Activated CD8-positive, alpha-beta memory T cell treated with anti-CD3 and anti-CD28 coated beads, Interleukin-2, amount 50 U/mL, for 48 hours (primary cell): ENCODE results near the gene GNG7.
"Not testable (repeated sequence)": the region's sequence is repeated elsewhere in the genome, so short reads cannot be mapped to it uniquely, and the experiment has no call there.

Experiments used
- DNase-seq: peaks from one replicate; pipeline ENCODE4 v3.0.0-alpha.2; 2020

GNG7 gene

DNA sequence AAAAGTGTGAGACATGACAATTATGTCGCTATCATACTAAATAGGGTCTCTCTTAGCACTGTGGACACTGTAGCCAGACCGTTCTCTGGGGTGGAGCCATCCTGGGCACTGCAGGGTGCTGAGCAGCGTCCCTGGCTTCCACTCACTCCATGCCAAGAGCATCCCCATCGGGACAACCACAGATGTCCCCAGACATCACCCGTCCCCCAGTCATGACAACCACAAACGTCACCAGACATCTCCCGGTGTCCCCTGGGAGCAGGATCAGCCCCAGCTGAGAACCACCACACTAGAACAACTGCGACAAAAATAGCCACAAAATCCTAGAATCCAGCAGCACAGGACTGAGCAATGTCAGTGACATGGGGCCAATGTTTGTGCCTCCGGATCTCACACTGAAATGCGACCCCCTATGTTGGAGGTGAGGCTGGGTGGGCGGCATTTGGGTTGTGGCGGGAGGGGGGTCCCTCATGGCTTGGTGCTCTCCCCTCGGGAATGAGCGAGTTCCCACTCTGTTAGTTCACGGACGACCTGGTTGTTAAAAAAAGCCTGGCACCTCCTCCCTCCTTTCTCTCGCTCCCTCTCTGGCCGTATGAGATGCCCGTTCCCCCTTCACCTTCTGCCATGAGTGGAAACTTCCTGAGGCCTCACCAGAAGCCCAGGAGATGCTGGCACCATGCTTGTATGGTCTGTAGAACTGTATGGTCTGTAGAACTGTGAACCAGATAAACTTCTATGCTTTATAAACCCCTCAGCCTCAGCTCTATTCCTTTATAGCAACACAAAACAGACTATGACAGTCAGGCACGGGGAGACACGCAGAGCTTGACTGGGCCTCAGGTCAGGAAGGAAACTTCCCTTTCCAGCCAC is 132.7 kb downstream of the GNG7 start:
- DNase-seq = no peak

DNA sequence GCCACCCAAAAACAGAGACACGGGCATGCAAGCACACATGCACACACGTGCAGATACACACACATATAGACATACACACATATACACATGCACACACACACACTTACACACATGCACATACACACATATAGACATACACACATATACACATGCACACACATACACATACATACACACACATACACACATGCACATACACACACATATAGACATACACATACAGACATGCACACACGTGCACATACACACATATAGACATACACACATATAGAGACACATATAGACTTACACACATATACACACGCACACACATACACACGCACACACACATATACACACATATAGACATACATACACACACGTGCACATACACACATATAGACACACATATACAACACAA is 134.5 kb downstream of the GNG7 start:
- no peak for DNase-seq

DNA sequence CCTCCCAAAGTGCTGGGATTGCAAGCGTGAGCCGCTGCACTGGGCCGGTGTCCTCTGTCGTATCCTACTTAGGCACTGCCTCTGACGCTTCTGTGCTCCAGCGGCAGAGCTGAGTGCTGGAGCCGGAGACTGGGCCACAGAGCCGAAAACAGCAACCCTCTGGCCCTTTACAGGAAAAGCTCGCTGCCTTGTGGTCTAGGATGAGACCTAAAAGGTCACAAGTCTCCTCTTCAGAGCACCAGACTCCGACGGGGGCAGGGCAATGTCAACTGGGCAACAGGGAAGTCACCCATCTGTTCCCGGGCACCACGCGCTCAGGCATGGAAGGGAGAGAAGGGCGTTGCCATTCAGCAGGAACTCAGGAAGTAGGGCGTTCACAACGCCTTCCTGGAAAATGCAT is 134.9 kb downstream of the GNG7 start:
- no peak for DNase-seq

DNA sequence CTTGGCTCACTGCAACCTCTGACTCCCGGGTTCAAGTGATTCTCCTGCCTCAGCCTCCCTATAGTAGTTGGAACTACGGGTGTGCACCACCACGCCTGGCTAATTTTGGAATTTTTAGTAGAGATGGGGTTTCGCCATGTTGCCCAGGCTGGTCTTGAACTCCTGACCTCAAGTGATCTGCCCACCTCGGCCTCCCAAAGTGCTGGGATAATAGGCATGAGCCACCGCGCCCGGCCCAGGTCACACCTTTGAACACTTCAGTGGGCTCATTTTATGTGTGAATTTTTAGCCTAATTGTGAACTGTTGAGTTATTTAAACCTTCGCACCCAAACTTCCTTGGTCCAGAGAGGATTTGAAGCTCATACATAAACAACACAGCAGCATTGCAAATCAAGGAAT is 138.9 kb downstream of the GNG7 start:
- not testable (repeated sequence) for DNase-seq

DNA sequence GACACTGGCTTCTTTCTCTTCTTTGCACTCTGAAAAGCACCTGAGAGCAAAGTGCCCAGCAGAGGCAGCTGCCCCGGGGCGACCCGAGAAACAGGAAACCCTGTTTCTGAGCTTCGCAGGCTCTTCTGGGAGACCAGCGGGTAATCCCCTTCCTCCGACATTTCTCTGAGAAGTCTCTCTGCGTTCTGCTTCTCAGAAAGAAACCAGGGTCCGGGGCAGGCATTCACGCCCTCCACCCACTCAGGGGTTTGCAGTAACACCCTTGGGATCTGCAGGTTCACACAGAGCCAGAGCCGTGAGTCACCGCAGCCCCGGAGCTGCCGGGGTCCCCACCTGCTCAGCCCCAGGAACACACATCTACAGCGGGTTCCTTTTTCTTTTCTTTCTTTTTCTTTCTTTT is 140.6 kb downstream of the GNG7 start:
- DNase-seq = peak; percentile 83

DNA sequence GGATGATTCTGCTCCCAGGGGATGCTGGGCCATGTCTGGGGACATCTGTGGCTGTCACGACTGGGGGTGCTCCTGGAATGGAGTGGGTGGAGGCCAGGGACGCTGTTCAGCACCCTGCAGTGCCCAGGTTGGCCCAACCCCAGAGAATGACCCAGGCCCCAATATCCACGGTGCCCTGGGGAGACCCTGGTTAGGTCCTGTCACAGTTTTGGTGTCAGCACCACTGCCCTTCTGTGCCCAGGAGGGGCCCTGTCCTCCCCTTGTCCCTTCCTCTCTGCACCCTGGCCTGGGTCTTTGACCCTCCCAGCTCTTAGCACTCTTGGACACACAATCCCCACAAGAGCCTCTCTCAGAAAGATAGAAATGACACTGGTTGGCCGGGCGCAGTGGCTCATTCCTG is 141.3 kb downstream of the GNG7 start:
- no peak for DNase-seq

DNA sequence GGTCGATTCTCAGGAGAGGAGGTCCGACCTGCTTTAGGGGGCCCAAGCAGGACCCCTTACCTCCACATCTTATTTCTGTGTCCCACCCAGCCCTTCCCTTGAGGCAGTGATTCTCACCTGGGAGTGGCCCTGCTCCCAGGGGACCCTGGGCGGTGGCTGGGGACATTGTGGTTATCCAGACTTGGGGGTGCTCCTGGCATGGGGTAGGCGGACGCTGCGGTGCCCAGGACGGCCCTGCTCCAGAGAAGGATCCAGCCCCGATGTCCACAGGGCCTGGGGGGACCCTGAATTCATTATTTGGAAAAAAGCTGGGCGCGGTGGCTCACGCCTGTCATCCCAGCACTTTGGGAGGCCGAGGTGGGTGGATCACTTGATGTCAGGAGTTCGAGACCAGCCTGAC is 142.1 kb downstream of the GNG7 start:
- no peak for DNase-seq

DNA sequence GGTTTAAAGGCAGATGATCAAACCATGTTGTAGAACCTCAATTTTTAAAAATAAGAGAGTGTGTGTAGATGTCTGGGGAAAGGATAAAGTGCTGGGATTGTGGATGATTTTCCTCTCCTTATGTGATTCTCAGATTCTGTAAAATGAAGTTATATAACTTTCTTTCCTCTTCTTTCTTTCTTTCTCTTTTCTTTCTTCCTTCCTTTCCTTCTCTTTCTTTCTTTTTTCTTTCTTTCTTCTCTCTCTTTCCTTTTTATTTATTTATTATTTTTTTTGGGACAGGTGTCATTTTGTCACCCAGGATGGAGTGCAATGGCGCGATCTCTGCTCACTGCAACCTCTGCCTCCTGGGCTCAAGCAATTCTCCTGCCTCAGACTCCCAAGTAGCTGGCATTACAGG is 144.0 kb downstream of the GNG7 start:
- no peak for DNase-seq

DNA sequence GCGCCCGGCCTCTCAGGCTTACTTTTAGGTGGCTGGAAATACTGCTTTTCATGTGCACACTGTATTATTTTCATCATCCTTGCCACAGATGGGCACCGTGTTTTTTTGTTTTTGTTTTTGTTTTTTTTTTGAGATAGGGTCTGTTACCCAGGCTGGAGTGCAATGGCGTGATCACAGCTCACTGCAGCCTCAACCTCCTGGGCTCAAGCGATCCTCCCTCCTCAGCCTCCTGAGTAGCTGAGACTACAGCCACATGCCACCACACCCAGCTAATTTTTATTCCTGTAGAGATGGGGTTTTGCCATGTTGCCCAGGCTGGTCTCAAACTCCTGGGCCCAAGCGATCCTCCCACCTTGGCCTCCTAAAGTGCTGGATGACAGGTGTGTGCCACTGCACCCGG is 144.4 kb downstream of the GNG7 start:
- DNase-seq = not testable (repeated sequence)

DNA sequence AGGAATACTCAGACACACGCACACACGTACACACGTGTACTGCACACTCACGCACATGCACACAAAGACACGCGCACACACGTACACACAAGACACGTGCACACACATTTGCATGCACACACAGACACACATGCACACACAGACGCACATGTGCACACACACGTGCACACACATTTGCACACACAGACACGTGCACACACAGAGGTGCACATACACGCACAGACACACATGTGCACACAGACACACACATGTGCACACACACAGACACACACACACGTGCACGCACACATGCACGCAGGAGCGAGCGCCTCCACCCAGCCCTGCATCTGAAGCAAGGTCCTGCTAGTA is 145.4 kb downstream of the GNG7 start:
- DNase-seq = no peak

DNA sequence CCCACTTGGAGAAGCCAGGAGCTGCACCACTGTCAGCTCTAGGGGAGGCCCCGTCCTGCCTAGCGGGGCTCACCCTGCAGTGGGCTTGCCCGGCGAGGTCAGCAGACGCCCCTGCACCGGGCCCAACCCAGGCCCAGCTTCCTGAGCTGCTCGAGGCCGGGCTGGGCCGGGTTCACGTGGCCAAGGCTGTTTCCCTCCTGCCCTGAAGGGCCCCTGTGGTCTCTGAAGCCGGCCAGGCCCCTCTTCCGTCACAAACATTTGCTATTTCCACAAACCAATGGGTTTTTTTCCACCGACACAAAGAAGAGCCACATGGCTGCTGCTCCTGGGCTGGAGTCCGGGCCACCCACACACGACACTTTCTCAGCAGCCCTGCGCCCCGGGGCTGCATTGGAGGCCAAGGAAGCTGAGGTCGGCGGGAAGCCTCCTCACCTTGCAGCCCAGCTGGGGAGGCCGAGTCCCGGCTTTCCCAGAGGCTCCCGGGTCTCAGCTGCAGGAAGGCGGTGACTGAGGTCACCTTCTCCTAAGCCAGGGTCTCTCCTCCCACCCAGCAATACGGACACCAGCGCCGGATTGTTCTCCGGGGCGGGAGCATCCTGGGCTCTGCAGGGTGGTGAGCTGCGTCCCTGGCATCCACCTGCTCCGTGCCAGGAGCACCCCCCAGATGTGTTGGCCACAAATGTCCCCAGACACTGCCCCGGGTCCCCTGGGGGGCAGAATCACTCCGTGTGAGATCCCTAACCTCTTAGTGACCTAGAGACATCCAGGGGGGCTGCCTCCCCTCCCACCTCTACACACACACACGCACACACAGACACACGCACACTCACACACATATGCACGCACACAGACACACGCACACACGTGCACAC is 146.0 kb downstream of the GNG7 start:
- DNase-seq = no peak

DNA sequence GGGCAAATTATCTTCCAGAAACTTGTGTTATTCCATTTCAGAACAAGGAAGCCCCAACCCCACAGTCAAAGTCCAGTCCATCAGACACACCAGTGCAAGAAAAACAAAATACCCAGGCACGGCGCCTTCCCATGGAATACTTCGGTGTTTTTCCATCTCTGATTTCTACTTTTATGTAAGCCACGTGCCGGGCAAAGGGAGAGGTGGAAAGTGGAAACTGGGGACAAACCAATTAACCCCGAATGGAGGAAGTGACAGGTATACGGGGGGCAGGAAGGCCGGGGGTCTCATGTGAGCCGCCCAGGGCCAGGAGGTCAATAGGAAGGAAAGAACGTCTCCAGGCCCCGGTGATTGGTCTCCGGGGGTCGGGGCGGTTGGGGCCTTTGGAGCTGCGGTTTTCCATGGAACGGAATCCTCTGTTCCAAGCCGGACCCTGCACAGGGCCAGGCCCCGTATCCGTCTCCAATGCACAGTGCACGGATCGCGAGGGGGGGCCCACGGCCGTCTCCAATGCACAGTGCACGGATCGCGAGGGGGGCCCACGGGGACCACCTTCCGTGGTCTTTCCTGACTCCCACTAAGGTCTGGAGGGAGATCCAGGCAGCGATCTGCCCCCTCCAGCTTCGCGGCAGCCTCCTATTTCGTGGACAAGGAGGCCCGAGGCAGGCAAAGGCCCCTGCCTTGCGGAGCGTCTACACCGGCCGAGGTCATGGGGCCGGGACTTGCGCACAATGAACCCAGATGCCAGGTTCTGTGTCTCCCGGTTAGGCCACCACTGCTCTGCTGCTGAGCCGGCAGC is 146.9 kb downstream of the GNG7 start:
- DNase-seq = no peak

DNA sequence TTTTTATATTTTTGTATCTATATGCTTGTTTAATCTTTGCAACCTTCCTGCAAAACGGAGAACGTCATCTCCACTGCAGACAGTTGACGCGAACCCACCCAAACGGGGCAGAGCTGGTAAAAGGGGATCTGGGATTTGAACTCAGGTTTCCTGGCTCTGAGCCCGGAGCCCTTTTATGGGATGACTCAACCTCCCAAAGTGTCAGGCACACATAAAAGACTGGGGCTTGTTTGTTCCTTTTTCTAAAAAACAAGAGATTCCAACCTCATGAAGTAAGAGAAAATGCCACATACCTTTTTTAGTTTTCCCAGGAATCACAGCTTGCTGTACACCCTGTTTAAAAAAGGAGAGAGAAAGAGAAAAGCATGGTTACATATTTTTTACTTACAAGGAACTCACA is 147.6 kb downstream of the GNG7 start:
- no peak for DNase-seq

DNA sequence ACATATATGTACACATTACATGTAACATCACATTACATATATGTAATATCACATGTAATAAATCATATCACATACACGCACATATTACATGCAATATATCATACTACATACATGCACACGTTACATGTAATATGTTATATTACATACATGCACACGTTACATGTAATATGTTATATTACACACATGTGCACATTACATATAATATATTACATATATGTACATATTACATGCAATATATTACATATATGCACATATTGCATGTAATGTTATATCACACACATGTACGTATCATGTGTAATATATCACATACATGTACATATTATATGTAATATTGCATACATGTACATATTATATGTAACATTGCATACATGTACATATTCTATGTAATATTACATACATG is 149.0 kb downstream of the GNG7 start:
- DNase-seq = no peak

DNA sequence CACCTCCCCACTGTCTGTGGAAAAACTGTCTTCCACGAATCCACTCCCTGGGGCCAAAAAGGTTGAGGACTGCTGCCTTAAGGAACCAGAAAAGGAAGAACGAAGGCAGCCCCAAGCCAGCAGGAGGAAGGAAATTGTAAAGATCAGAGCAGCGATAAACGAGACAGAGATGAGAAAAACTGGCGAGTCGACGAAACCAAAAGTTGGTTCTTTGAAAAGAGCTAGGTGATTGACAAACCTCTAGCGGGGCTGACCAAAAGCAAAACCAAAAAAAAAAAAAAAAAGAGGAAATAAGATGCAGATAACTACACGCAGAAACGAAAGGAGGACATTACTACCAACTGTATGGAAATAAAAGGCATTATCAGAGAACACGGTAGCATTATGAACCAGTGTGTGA is 149.6 kb downstream of the GNG7 start:
- no peak for DNase-seq

DNA sequence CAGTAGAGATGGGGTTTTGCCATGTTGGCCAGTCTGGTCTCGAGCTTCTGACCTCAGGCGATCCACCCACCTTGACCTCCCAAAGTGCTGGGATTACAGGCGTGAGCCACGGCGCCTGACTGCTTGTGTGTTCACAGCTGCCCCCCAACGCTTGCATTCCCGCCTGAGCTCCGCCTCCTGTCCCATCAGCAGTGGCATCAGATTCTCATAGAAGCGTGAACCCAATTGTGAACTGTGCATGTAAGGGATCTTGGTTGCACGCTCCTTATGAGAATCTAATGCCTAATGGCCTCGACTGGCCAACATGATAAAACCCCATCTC is 150.7 kb downstream of the GNG7 start:
- DNase-seq = no peak

DNA sequence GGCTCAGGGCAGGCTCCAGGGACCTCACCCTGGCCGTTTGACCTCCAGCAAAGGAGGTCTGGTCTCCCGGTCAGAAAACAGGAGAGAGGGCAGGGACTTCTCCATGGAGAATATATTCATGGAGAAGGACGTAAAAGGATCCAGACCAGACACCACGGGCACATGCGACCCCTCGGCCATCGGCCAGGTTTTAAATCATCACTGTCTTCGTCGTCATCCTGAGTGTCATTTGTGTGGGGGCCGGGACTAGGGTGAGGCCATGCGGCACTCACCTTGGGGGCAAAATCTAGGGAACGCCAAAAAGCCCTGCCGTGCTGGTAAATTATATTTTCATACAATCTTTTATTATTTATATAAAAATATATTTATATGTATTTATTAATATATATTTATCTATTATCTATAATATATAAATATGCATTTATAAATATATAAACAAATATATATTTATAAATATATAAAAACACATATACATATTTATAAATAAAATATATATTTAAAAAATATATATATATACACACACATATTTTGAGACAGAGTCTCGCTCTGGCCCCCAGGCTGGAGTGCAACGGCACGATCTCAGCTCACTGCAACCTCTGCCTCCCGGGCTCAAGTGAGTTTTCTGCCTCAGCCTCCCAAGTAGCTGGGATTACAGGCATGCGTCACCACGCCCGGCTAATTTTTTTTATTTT is 151.2 kb downstream of the GNG7 start:
- no peak for DNase-seq

DNA sequence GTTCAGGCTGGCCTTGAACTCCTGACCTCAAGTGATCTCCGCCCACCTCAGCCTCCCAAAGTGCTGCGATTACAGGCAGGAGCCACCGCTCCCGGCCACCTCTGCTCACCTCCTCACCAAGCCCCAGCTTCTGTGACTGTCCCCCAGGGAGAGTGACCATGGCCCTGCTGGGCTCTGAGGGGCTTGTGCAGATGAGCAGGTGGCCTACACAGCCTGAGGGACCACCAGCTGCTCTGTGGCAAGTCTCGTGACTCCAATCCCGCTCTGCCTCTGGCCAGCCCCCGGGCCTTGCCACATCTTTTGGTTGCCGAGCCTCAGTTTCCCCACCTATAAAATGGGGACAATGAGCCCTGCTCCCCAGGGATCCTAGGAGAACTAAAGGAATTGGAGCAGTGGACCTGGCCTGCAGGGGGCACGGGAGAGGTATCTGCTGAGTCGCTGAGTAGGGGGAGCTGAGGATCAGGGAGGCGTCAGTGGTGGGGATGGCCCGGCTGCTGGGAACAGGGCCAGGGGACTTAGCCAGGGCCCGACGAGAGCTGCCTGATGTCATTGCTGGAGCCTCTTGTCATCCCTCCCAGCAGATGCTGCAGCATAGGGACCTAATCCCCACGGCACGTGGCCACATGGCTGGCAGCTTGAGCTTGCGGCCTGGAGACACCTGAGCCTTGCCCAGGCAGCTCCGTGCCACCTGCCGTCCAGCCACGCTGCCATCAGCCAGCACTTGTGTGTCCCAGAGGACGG is 151.9 kb downstream of the GNG7 start:
- no peak for DNase-seq

DNA sequence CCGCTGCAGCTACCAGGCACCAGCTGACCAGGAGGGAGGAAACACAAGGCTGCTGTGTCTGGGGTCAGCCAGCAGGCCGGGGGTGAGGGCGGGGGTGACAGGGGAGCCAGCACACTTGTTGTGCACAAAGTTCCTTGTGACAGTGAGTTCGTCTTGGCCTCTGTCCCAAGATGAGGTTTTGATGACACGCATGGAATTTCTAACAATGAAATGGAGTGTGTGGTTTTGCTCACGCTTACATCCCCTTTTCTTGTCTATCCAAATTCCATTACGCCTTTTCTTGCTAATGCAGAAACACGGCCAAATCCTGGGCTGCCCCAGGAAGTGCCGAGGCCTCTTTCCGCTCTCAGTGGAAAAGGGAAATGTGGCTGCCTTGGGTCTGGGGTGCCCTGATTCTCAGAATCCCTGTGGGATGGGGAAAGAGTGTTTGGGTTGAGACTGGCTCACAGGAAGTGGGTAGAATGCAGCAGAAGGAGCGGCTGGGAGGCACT is 152.7 kb downstream of the GNG7 start:
- DNase-seq = no peak

DNA sequence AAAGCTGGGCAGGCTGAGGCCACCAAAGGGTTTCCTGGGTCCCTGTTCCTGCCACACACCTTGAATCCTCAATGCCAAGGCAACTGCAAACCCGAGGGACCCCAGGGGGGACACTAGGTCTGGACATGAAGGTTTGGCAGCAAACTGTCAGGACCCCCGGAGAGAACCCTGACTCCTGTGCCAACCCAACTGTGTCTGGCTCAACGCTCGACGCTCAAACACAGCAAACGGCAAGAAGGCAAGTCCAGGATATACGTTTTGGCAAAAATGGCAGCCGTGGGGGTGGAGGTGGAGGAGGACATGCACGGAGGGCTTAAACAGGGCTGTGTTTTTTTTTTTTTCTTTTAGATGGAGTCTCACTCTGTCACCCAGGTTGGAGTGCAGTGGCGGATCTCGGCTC is 153.5 kb downstream of the GNG7 start:
- DNase-seq = no peak

DNA sequence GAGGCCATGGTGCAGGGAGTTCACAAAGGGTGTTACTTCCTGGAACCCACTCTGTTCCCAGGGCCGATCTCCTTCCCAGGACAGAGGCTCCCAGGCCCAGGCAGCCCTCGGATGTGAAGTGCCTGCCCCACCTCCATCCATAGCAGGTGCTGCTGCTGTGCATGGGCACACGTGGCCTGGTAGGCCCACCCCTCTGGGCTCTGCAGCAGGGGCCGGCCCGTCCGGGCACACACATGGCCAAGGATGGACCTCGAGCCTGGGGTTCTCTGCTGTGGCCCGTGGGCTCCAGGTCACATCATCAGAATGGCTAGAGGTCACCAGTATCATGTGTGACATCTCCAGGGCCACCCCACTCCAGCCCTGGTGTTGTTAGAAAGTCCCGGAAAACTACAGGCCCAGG is 154.8 kb downstream of the GNG7 start:
- DNase-seq = no peak

DNA sequence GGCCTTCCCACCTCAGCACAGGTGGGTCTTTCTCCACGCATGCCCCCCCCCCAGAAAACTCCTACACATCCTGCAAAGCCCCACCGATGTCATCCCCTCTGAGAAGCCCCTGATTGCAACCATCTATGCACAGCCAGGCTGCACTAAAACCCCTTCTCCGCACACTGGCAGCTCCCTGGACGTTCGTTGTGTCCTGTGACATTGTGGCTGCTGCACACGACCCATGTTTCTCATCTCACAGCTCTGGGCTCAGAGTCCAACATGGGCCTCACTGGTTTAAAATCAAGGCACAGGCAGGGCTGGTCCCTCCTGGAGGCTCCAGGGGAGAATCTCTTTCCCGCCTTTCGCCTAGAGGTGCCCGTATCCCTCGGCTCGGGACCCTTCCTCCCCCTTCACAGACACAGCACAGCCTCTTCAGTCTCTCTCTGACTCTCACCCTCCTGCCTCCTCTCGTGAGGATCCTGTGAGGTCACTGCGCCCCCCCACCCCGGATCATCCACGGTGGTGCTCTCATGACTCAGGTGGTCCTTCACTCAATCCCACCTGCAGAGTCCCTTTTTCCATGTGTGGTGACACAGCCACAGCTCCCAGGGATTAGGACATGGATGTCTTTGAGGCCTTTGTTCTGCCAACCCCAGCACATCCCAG is 155.3 kb downstream of the GNG7 start:
- no peak for DNase-seq
